ENCODE measurements around the gene TMIGD1.

The TMIGD1 gene

DNA sequence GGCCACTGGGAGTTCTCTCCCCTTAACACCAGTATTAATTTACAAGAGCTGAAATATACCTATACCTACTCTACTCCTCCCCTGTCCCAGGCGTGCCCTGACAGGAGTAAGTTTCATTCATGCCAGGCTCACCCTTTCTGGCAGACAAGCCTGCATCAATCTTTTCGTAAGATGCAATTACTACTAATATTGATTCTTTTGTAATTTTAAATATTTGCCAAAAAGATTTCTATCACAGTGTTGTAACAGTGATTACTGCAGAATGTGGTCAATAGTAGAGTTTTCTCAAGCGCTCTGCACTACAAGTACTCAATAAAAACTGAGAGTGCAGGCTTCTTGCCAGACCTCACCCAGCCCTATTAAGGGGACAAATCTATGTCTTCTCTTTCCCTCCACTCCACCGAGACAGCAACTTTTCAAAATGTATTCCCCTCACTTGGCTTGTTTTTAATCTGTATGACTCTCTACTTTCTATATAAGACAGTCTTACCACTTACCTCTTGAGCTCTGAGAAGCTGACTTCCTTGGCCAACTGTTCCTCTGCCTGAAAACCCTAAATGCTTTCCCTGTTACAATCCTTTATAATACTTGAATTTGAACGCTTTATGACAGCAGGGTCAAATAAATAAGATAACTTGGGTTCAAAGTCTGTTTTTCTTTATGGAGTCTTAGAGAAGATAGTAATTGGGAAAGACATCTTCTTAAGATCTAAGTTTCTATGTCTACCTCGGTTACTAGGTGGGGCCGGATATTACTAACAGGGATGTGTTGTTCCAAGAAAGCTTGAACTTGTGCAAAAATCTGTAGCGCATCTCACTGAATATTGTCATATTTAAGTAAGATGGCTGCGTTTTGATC lies at the start of gene TMIGD1:
Gene TMIGD1 (minus strand): TSS at position 555 of the 858 bp plus-strand sequence. CDS start 1,924 bp downstream, outside the sequence.
- no peak for DNase-seq (ENCODE audit: low spot score)

DNA sequence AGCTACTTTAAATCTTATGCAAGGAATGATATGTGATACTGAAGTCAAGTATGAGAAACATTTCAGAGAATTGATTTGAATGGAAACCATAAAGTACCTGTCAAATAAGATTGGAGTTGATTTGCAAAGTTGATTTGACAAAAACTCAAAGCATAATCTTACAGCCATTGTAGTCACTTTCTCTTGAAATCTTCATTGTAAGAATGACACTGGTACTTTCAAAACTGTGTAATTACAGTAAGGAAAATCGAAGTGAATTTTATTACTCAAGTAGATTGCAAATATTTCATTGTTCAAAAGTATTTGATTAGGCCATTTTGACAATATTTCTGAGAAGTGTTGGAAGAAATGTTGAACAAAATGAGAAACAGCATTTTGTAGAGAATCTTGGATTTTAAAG lies 48.5 kb upstream of the TMIGD1 start:
- no peak for DNase-seq (ENCODE audit: low spot score)

- no peak for DNase-seq (ENCODE audit: low spot score)
Observed at GRCh38 chr17:30381340-30381659, 47.4 kb upstream of the TMIGD1 start.

DNA sequence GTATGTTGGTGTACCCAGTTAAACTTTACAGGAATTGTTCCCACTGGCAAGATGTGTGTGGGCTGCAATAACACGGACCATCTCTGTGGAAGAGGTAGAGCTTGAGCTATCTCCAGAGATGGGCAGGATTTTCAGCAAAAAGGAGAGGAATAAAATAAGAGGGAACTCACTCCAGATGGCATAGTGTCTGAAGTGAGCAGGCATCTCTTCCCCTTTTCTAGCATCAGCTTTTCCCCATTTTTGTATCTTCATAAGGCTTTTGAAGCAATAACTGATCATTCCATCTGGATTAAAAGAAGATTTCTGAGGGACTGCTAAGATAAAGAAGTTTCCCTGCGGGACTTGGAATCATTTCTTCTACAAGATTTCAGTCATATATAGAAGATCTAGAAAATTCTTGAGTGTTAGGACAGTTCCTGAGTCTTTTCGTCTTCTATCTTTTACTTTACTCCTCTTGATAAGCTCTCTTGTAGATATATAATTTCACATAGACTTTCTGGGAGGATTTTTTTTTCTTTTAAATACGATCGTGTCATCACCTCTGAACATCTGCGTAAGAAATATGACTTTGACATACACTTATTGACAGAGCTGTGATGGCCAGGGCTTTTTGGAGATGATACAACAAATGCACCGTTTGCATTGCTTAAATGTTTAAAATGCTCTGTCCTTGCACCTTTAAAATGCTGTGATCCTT lies 46.9 kb upstream of the TMIGD1 start:
- no peak for DNase-seq (ENCODE audit: low spot score)

- peak; percentile 77 for DNase-seq (ENCODE audit: low spot score)
Observed at GRCh38 chr17:30379903-30380381, 46.1 kb upstream of the TMIGD1 start.

GRCh38 chr17:30379303-30379902 lies 45.5 kb upstream of the TMIGD1 start:
- DNase-seq (ENCODE audit: low spot score) = no peak

DNA sequence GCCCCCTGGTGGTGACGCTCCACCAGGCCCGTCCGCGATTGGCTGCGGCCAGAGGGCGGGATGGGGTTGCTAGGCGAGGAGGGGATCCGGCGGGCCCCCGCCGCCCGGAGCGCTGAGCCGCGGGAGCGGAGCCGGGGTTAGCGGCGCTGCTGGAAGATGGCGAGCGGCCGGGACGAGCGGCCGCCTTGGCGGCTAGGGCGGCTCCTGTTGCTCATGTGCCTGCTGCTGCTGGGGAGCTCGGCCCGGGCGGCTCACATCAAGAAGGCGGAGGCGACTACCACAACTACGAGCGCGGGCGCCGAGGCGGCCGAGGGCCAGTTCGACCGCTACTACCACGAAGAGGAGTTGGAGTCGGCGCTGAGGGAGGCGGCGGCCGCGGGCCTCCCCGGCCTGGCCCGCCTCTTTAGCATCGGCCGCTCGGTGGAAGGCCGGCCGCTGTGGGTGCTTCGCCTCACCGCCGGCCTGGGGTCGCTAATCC lies 45.0 kb upstream of the TMIGD1 start, which contains the start of gene CPD:
Gene CPD (plus strand): TSS at position 103 of the 478 bp plus-strand sequence. CDS start 54 bp downstream, at position 157.
- peak; percentile 94 for DNase-seq (ENCODE audit: low spot score)

DNA sequence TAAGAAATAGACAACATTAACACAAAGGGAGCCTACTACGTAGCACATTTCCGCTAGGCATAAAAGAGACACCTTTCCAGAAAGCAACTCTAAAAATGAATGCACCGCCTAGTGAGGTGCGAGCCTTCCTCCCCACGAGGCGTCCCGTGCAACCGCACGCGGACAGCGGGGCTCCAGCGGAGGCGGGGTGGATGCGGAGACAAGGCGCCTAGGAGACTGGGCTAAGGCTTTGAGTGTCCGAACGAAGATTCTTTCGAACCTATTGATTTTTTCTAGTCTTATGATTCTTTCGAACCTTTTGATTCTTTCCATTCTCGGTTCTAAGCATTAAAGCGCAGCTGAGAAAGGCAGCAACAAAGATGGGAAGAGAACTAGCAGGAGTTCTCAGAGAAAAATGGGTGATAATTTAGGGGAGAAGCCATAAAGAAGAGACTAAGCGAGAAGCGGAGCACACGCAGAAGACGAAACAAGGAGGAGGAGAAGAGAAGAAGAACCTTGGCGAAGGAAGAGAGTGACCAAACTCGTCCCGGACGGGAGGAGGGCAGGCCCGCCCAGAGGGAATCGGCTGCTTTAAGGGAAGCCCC lies 44.5 kb upstream of the TMIGD1 start:
- no peak for DNase-seq (ENCODE audit: low spot score)

DNA sequence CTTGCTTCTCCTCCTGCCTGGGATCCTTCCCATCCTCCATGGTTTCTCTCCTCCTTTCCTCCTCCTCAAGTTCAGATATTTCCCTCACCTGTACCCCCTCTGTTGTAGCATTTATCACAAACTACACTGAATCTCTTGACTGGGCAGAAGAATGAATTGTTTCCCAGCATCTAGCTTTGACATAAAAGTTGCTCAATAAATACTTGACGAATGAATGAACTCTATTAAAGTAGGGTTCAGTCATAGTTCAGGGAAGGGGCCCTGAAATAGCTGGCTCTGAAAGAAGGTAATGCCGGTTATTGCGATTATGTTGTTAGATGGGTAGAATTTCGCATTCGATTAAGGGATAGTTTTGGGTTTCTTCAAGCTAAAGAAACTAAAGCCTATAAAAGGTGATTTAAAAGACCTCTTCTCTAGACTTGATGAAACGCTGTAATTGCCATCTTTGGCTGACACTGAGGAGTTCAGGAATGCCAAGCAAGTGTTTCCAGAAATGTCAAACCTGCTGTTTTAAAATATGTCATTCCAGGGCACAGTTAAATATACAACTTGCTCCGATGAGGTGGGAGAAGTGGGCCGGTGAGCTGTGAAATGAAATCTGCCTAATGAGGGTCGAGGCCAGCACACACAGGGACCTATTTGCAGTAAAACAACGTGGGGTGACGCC lies 43.9 kb upstream of the TMIGD1 start:
- DNase-seq (ENCODE audit: low spot score) = no peak

DNA sequence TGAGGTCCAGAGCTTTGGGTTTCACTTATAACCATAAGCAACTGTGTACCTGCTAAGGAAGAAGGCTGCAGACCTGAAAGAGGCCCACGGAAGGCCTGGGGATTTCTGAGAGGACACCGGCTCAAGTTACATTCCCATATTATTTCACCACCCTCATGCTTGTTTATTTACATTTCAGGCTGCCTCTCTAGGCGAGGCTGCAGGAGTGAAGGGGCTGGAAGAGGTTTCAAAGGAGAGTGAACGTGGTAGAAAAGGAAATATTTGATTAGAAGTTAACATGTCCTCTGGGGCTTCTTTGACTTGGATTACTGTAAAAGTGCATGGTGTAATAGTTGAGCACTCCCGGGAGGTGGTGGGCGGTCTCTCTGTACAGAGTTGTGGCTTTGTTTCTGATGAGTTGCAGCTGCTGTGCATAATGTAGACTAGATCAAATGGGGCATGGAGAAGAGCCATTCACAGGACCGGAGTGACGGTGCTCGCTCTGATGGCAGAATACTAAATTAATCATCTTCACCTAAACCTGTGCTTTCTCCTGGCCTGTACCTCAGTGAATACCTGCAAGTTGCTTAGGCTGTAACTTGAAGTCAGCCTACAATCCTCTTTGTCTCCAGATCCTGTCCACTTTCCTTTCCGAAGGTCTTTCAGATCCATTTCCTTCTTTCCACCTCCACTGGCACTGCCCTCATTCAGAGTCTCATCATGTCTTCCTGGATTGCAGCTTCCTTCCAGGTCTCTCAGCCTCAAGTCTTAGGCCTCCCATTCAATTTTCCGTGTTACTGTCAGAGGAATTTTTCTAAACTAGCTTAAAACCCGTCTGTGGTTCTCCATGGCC lies 43.0 kb upstream of the TMIGD1 start:
- no peak for DNase-seq (ENCODE audit: low spot score)

DNA sequence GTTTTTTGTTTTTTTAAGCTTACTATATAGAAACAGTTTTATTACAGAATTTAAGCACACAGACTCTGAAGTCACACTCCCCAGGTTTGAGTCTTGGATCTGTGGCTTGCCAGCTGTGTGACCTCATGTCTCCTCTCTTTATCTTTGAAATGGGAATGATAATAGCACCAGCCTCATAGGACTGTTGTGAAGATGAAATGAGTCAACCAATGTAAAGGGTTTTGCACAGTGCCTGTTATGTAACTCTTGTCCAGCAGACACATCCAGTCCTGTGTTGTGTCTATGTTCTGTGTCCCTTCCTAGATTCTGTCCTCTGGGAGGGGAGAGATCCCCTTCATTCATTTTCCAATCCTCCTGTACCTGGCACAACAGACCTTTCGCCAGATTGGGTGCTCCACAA lies 41.8 kb upstream of the TMIGD1 start:
- no peak for DNase-seq (ENCODE audit: low spot score)

DNA sequence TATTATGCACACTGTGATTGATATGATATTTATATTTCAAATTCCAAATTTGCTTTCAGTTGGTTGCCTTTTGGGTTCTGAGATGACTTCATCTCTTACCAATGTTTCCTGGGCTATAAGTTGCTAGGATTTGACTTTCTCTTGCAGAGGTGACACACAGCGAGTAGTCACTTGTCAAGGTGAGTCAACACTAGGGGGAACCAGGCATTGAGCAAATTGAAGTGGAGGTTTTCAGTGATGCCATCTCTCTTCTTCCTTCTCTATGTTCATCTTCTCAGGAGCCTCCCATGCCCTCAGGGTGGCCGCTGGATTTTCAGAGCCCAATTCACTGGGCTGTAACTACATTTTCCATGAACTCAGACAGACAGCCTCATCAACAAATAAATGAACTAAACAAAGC lies 38.9 kb upstream of the TMIGD1 start:
- DNase-seq (ENCODE audit: low spot score) = peak; percentile 17

DNA sequence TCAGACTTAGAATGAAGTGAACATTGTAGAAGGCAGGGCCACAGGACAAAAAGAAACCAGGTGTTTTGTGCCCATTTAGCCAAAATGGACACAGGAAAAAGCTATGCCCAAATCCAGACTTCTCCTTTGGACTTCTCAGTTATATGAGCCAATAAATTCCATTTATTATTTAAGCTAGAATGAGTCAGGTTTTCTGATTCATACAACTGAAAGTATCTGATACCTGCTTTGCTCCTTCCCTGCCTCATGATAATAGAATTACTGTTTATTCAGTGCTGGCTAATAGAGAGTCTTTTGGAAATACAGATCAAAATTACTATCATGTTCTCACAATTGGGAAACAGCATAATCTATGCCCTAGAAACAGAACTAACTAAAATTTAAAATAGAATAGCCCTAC lies 36.1 kb upstream of the TMIGD1 start:
- DNase-seq (ENCODE audit: low spot score) = no peak

- DNase-seq (ENCODE audit: low spot score) = no peak
Observed at GRCh38 chr17:30368912-30369720, 35.3 kb upstream of the TMIGD1 start.

DNA sequence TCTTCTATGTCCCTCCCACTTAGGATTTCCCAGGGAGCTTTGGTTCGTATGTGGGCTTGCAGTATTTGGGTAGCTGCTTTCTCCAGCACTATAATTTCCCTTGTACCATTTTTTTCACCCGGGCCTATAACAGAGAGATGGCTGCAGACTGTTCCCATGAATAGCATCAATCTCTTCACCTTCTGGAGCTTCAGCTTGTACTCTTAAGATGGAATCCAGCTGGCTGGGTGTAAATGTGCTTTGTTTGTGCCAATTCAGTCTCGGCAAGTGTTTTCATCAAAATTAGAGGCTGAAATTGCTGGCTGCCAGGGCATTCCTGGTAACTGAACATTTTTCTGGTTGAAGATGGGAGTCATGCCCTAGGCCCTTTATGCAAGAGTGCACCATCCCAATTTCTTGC lies 32.7 kb upstream of the TMIGD1 start:
- no peak for DNase-seq (ENCODE audit: low spot score)

GRCh38 chr17:30363715-30364202 lies 29.9 kb upstream of the TMIGD1 start:
- DNase-seq (ENCODE audit: low spot score) = peak; percentile 52

DNA sequence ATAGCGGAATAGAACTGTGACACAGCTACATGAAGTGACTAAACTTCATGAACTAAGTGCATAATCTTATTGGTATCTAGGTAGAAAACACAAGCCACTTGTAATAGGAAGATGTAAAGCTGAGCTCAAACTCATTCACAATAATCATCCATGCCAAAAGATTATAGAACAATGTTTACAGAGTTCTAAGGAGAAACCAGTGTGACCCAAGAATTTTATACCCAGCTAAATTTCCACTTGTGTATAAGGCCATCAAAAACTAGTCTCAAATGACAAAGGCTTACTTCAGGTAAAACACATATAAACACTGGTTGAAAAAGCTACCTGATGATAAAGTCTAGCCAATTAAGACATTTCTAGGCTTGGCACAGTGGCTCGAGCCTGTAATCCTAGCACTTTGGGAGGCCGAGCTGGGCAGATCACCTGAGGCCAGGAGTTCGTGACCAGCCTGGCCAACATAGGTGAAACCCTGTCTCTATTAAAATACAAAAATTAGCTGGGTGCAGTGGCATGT lies 28.0 kb upstream of the TMIGD1 start:
- DNase-seq (ENCODE audit: low spot score) = no peak

DNA sequence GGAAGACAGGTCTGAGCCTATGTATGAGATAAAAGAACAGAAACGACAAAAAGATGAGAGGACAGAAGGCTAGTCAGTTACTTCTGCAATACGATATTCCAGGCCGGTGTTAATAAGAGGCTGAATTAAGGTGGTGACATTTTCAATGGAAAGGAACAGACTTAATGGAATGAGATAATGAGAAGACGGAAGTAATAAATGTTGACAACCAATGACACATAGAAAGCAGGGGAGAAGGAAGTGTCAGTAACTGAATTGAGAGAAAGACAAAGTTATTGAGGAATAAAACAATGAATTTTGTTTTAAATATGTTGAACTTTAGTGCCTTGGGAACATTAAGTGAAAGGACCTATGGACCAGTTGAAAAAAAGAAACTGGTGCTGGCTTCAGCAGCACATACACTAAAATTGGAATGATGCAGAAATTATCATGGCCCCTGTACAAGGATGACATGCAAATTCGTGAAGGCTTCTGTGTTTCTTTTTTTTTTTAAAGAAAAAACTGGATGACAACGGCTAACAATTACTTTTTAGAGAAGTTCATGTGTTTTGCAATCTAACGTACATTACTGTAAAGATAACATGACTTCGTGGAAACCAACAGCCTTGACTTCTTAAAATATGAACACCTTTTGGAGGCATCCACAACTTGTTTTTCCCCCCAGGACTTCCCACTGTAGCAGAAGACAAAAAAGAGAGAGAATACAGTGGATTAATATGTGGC lies 26.4 kb upstream of the TMIGD1 start:
- DNase-seq (ENCODE audit: low spot score) = no peak
